ENCODE results near the gene GPC5. TPM values are rescaled to one million over a fixed set of nuclear protein-coding genes. Genes with fewer than 3 reads are reported as not detected.

Gene GPC5
- total RNA-seq, 1 donor from 2014 or later, result 2.5 TPM

GRCh38 chr13:91965511-91965910, 567.1 kb downstream of the GPC5 start:
- H3K4me3 Mint-ChIP-seq, result no peak overlapping the region
- no peaks in the 10 kb centered on the region for H3K36me3 Mint-ChIP-seq
- no peak for DNase-seq (ENCODE audit: low spot score in 2 of 2, unreplicated experiment in 2 of 2)
- H3K9me3 Mint-ChIP-seq, result peaks cover 22% of the 10 kb centered on the region
- no peak overlapping the region for H3K27ac Mint-ChIP-seq
- peaks cover 19% of the 10 kb centered on the region for H3K4me1 Mint-ChIP-seq
- TF ChIP-seq CTCF (IDR thresholded peaks at IDR 0.05; ENCODE audit: unreplicated experiment), result no peak
- H3K27me3 Mint-ChIP-seq (ENCODE audit: low read depth), result no peaks in the 10 kb centered on the region

DNA sequence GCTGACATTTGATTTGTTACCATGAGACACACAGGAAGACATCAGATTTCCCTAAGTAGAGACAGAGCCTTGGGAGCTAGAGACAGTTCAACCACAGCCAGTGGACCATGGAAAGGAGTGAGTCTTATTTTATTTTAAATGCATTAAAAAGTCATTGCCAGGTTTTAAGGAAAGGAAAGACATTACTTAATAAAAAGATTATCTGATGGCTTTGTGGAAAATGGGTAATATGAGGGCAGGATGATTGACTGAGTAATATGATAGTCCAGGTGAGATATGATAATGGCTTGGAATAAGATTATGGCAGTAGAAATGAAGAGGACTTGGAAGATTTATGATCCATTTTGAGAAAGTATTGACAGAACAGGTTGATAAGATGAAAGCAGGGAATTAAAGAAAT, 580.1 kb downstream of the GPC5 start:
- Mint-ChIP-seq H3K9me3 (peaks cover 8% of the 10 kb centered on the region), H3K4me1 (no peaks in the 10 kb centered on the region), H3K27ac (no peak overlapping the region), H3K27me3 (ENCODE audit: low read depth) (peaks cover 2% of the 10 kb centered on the region), H3K4me3 (no peak overlapping the region), H3K36me3 (peaks cover 3% of the 10 kb centered on the region)
- DNase-seq (ENCODE audit: low spot score in 2 of 2, unreplicated experiment in 2 of 2), result no peak
- TF ChIP-seq CTCF (IDR thresholded peaks at IDR 0.05; ENCODE audit: unreplicated experiment), result no peak

DNA sequence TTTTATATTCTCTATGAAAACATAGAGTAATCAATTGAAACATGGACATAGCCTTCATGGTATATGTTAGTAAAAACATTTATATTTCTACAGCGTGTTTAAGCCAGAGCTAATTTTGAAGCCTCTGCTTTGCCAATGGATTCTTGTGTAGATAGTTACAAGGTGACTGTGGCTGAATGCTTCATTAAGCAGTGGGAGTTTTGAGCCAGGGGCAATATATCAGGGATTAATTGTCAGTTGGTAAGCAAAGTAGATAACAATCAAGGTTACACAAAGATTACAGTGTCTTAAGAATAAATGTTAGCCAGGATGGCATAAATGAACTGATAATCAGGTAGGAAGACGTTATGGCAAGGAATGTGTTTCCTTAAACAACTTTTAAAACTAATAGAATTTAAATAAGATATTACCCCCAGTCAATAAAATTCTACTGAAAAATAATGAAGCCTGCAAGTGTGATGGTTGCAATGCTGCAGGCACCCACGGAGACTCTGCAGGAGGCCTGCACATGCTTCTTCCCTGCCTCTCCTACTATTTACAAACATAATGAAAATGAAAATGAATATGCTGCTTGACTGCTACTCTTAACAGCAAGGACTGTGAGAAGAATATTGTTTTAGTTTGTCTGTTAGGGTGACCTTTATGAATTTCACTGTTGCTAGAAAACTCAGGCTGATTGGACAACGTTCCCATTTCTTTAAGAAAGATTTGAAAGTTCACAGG, 588.5 kb downstream of the GPC5 start:
- Mint-ChIP-seq H3K27ac (no peak overlapping the region), H3K4me3 (no peak overlapping the region), H3K9me3 (no peaks in the 10 kb centered on the region), H3K4me1 (peaks cover 8% of the 10 kb centered on the region), H3K27me3 (ENCODE audit: low read depth) (peaks cover 2% of the 10 kb centered on the region), H3K36me3 (no peaks in the 10 kb centered on the region)
- no peak for TF ChIP-seq CTCF (IDR thresholded peaks at IDR 0.05; ENCODE audit: unreplicated experiment)
- no peak for DNase-seq (ENCODE audit: low spot score in 2 of 2, unreplicated experiment in 2 of 2)

- Mint-ChIP-seq H3K4me1 (peaks cover 8% of the 10 kb centered on the region), H3K9me3 (no peaks in the 10 kb centered on the region), H3K27ac (no peak overlapping the region), H3K36me3 (no peaks in the 10 kb centered on the region), H3K4me3 (no peak overlapping the region), H3K27me3 (ENCODE audit: low read depth) (no peaks in the 10 kb centered on the region)
- no peak for DNase-seq (ENCODE audit: low spot score in 2 of 2, unreplicated experiment in 2 of 2)
- TF ChIP-seq CTCF (IDR thresholded peaks at IDR 0.05; ENCODE audit: unreplicated experiment), result no peak
Observed at GRCh38 chr13:91988331-91988730, 589.9 kb downstream of the GPC5 start.

- Mint-ChIP-seq H3K27me3 (ENCODE audit: low read depth) (peaks cover 15% of the 10 kb centered on the region), H3K4me3 (no peak overlapping the region), H3K36me3 (no peaks in the 10 kb centered on the region), H3K4me1 (no peaks in the 10 kb centered on the region), H3K27ac (no peak overlapping the region), H3K9me3 (peaks cover 13% of the 10 kb centered on the region)
- no peak for TF ChIP-seq CTCF (IDR thresholded peaks at IDR 0.05; ENCODE audit: unreplicated experiment)
- no peak for DNase-seq (ENCODE audit: low spot score in 2 of 2, unreplicated experiment in 2 of 2)
Observed at GRCh38 chr13:92012787-92013186, 614.4 kb downstream of the GPC5 start.
